Embryonic facial prominence (tissue), 1 donor: ENCODE data around the gene NDUFB1.

Experiments used
- DNase-seq: peaks from one replicate; pipeline ENCODE4 v3.0.0-alpha.2; 2016; ENCODE audit errors: extremely low spot score

NDUFB1 gene

GRCh38 chr14:92099802-92100201 lies 21.7 kb downstream of the NDUFB1 start:
- DNase-seq = no peak

DNA sequence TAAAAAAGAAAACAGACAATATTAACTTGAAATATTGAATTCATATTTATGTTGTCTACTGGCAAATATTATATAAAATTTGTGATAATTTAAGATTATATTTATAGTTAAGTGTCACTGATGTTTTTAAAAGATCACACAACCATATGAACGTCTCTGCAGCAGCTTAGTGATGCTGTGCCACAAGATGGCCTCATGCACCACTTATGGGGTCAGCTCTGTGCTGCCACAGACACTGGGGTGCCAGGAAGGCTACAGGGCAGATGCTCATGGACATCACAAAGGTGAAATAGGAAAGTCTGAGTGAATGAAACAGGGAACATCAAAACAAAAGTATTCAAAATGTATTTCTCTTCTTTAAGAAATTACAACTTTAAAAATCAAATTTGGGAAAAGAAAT lies 28.2 kb downstream of the NDUFB1 start:
- DNase-seq = no peak

- DNase-seq = no peak
Observed at GRCh38 chr14:92088494-92088893, 33.0 kb downstream of the NDUFB1 start.

GRCh38 chr14:92074555-92074954 lies 47.0 kb downstream of the NDUFB1 start:
- DNase-seq = no peak
